HTERT RPE-1 (cell line): ENCODE results near the gene CPB1.
"Not testable (repeated sequence)": the region's sequence is repeated elsewhere in the genome, so short reads cannot be mapped to it uniquely, and the experiment has no call there.

Source experiments
- in situ Hi-C: fragments of 300-500 bp; cut with MboI; formaldehyde crosslinking; loops from 4 replicates; pipeline ENCODE4 v1.14.3; 2020; ENCODE audit warnings: low sequenced_read_pairs

The CPB1 gene

DNA sequence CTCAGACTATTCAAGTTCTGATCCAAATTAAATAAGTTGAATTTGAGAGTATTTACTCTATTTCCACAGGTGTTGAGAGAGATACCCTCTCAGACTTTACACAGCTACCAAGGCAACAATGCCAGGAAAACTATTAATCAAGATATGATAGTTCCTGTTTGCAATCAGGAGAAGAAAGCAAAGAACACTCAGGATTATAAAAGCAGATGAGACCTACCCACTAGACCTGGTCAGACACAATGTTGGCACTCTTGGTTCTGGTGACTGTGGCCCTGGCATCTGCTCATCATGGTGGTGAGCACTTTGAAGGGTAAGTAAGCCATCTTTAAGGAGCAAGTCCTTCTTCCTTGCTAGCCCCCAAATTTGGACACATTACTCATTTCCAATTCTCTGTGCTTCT lies at the start of gene CPB1:
Gene CPB1 (plus strand): TSS at position 227 of the 400 bp plus-strand sequence. CDS start 13 bp downstream, at position 240.
- in situ Hi-C loops, result no loop called here

- in situ Hi-C loops, result no loop called here
These were observed 48.7 kb upstream of the CPB1 start for GRCh38 chr3:148778926-148779325.

DNA sequence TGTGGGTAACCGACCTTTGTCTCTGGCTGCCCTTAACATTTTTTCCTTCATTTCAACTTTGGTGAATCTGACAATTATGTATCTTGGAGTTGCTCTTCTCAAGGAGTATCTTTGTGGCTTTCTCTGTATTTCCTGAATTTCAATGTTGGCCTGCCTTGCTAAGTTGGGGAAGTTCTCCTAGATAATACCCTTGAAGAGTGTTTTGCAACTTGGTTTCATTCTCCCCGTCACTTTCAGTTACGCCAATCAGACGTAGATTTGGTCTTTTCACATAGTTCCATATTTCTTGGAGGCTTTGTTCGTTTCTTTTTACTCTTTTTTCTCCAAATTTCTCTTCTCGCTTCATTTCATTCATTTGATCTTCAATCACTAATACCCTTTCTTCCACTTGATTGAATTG lies 42.6 kb upstream of the CPB1 start:
- in situ Hi-C loops, result not testable (repeated sequence)

DNA sequence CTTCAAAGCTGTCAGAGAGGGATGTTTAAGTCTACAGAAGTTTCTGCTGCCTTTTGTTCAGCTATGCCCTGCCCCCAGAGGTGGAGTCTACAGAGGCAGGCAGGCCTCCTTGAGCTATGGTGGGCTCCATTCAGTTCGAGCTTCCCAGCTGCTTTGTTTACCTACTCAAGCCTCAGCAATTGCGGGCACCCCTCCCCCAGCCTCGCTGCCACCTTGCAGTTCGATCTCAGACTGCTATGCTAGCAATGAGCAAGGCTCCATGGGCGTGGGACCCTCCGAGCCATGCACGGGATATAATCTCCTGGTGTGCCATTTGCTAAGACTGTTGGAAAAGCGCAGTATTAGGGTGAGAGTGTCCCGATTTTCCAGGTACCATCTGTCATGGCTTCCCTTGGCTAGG lies 41.5 kb upstream of the CPB1 start:
- in situ Hi-C loops, result not testable (repeated sequence)

DNA sequence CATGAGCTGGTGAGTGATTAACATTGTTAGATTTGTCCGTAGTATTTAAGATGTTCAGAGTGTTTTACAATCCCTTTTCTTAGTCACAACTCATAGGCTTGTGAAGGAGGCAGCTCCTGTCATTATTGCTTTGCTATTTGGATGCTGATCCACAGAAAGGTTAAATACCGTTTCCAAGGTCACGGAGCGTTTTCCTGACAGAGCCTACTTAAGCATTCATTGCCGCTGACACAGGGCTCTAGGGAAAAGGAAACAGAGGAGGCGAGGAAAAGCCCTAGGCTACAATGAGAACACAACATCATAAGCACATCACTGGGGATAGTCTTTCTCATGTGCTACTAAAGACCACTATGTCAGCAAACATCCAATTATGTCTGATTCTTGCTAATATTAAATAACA lies 38.5 kb upstream of the CPB1 start:
- in situ Hi-C loops, result no loop called here

DNA sequence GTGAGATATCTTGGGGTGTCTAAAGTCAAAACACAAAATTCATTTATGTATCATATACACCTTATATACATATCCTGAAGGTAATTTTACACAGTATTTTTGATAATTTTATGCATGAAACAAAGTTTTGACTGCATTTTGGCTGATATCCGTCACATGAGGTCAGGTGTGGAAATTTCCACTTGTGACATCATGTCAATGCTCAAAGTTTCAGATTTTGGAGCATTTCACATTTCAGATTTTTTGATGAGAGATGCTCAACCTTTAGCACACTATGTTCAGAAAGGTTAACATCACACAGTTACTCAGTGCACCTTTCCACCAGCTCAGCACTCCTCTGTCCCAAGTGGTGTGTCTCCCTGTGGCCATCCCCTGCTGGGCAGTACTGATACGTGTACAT lies 37.7 kb upstream of the CPB1 start:
- in situ Hi-C loops, result no loop called here

DNA sequence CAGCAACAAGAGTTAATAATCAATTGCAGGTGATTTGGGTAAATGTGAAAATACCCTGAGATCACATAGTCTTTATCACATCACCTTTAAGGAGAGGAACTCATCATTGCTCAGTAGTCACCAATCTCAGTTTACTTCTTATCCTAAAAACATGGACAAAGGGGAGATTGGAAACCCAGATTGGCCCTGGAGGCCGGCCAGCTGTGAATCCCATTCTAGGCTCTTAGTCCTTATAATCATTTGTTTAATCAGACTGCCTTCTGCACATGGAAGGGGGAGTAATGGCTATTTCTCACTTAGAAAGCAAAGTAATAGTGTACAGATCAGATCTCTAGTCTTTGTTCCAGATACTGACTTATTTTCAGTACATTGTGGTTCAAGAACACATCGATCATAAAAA lies 37.2 kb upstream of the CPB1 start:
- in situ Hi-C loops, result no loop called here

DNA sequence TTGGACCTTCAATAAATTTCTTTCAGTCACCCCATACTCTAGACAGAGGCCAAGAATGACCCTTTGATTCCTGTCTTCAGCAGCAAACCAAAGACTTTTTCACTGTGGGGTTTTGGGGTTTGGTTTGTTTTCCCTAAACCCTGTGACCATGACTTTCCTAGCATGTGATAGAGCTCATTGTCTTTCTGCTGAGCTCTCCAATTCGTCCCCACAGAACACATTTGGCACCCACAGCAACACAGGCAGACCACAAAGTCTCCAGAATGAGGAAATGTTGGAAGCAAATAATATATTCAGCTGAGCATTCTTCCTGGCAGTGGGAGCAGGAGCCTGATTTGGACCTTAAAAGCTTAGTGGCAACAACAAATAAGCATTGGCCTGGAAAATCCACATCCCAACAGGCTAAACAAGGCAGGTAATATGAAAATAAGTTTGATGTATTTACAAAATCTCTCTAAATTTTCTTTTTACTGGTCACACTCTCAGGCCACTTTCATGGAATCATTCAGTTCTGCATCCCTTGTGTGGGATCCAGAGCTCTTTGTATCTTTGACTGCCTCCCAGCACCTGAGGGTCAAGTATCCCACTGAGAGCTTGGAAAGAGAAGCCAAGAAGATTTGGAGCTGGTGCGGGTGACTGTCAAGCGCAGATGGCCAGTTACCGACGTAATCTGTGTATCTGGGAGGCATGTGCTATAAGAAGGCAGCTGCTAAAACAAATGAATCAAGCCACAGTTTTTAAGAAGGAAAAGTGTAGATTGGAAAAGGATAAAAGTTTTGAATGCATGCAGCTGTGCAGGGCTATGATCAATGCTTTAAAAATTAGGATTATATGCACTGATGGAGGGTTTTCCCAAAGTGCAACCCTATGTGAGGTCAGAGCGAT lies 36.5 kb upstream of the CPB1 start:
- in situ Hi-C loops, result no loop called here

DNA sequence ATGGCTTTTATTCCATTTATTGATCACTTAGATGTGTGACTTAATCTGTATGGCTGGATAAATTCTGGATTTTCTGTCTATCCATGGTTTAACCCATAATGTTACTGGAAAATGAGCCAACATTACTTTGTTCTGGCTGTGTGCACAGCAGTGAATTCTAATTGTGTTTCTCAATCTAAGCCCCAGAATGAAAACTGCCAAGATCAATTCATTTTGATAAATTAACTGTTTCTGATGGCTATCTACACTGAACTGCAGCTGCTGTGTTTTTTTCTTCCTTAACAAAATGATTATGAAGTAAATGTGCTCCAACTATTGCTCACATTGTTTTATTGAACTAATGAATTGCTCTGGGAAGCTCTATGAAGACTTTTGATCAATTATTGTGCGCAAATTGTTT lies 35.7 kb upstream of the CPB1 start:
- in situ Hi-C loops, result no loop called here

GRCh38 chr3:148792516-148792915 lies 35.1 kb upstream of the CPB1 start:
- in situ Hi-C loops, result no loop called here

- in situ Hi-C loops, result no loop called here
These were observed 30.8 kb upstream of the CPB1 start for GRCh38 chr3:148796799-148797198.

DNA sequence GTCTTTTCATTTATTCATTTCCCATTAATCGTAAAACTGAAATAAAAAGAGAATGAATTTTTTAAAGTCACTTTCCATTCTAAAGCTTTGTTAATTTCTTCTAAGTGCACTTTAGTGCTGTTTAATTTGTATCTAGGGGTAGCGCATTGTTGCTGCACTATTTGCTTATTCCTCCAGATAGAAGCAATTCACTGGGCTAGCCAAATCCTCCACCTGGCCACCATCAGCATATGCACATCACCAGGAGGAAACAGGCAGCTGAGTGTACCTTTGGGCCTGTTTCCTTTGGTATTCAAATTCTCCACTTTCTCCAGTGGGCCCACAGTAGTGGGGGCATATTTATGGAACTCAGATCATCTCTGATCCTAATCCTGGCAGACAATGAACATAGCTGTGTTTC lies 29.8 kb upstream of the CPB1 start:
- in situ Hi-C loops, result no loop called here

DNA sequence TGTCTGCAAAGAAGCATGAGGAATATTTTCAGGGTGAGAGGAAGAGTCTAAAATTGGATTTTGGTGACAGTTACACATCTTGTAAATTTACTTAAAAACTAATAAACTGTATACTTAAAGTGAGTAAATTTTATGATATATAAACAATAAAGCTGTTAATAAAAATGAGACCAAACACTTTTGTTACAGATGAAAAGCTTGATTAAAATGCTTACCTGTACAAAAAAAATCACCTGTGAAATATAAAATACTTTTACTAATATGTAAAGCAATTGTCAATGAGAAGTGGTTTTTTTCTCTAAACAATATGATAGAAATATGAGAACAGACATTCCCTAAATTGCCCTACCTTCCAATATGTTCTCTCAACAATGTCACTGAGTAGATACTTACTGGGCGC lies 27.2 kb upstream of the CPB1 start:
- in situ Hi-C loops, result no loop called here

DNA sequence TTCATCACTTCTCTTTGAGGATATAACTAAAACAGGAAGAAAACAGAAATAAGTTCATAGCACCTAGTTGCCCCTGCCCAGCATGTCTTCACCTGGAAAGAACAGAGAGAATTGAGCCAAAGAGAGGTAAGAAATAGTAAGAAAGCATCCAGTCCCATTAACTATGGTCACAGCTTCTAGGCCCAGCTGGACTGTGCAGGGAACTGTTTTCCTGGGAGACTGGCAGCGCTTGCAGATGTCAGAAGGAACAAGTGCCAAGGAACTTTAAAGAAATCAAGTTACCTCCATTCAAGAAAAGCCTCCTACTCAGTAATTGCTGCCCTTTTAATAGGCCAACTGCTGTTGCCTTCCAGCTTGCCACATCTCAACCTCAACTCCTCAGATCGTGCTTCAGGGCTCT lies 17.8 kb upstream of the CPB1 start:
- in situ Hi-C loops, result no loop called here

DNA sequence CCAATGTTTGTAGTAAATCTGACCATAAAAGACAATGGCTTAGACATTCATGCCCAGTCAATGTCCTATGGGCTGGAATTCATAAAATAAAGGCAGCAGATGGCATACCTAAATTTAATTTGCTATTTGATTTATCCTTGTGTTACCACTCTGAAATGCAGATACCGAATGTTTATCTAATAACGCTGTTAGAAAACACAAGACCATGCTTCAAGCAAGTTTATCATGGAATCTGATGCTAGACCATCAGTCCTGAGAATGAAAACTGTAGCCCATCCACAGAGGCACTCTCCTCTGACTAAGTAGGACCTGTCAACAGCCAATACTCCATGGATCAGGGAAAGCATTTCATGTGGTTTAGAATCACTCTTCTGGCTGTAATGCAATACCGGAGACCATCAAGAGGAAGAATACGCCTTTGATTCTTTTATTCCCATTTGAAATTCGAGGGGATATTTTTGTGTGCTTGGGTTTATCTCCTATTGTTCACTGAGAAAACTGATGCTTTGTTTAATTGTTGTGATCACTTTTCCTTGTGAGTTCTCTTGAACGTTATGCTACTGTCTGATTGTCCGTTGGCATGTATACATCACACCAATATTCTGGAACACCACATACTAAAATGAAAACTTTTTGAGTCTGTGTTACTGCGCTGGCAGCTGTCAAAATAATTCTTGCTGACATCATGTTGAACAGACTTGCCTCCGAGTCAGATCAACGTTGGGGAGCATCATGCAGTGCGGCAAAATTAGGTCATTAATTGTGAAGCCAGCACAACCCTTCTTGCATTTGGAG lies 12.1 kb upstream of the CPB1 start:
- in situ Hi-C loops, result no loop called here

DNA sequence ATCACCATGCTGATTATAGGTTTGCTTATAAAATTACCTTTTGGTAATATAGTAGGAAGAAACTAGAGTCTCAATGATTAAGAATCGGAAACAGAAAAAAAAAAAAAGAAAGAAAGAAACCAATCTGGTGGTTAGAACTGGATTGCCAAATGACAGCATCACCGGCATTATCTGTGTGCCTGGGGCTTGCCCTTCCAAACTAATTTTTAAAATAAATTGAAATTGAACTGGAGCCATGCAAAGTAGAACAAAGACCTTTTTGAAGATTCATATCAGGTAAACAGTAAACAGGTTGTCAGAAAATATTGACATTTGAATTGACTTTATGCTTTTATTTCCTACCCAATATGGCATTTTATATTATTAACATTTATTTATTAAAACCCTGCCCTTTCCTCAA lies 11.2 kb upstream of the CPB1 start:
- in situ Hi-C loops, result no loop called here

DNA sequence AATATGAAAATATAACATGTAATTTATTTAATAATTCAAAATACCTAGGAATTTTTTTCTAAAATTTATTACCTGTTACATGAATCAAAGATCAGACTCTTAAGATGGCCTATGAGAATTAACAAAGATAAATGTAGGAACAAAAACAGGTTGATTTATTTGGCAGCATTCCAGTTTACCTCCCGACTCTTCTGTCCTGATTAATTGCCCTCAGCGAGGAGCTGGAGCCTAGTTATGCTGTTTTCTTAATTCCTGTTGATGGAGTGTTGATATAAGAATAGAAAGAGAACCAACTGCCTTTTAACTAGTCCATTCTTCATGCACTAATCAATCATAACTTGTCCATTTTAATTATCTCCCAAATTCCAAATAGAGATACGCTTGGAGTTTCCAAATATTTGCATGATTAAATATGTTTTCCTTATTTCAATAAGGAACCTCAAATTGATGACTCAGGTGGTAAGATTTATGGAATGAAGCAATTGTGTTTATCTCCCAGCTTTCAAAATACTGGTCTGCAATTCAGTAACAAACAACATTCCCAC lies 10.6 kb upstream of the CPB1 start:
- in situ Hi-C loops, result no loop called here

DNA sequence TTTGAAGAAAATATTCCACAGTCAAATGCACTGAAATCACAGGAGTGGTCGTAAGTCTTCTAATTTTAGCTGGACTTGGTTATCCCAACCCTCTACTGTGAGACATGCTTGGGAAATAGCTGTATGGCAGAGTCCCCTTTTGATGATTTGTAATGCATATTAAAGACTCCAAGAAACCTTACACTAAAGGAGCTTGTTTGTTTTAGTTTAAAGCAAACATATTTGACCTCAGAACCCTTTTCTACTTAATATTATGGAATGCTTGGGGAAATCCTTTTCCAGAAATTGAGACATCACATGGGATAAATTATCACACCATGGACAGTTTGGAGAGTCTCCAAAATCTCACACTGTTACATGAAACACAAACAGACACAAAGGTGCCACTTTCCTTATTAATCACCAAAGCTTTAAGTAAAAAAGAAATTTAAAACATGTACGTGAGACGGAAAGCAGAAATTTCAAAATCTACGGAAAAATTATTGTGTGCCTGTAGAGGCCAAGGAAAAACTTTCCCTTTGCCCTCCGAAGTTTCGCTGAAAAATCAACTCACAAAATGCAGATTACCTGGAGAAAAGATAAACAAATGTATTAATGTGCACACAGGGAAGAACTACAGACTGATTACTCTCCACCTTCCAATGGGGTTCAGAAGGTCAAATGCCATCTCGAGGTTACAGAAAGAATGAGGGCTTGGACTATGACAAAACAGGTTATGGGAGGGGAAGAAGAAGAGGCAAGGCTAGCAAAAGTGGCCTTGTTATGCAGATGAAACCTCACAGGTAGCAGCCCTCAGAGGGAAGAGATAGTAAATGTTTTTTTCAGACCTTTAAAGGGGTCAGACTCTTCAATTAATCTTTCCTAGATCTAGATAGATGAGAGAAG lies 7.0 kb upstream of the CPB1 start:
- in situ Hi-C loops, result no loop called here

DNA sequence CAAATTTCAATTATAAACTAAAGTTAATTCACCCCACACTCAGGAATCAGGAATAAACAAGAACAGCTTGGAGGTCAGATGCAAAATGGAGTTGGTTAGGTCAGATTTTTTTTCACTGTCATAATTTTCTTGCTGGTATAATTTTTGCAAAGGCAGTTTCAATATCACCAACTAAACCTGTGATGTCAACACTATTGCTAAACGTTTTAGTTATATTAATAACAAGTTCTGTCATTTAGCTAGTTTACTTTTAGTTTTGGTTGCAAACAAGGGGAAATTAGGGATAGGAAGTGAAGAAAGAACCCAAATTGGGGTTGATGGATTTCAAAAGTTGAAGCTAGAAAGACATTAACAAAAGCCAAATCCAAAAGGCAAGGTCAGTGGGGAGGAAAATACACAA lies 4.6 kb upstream of the CPB1 start:
- in situ Hi-C loops, result no loop called here

- in situ Hi-C loops, result no loop called here
These were observed 2.1 kb upstream of the CPB1 start for GRCh38 chr3:148825476-148825875.

GRCh38 chr3:148828136-148828690 lies 602 bp downstream of the CPB1 start:
- in situ Hi-C loops, result no loop called here
